ENCODE results near the gene PHF12.

The PHF12 gene

GRCh38 chr17:28871056-28871579, 80.2 kb downstream of the PHF12 start:
- no peak for DNase-seq (ENCODE audit: low read depth)
- no peak overlapping the region for H3K4me3 ChIP-seq (ENCODE audit: low read depth, low read length)
- TF ChIP-seq, protein P1, sequence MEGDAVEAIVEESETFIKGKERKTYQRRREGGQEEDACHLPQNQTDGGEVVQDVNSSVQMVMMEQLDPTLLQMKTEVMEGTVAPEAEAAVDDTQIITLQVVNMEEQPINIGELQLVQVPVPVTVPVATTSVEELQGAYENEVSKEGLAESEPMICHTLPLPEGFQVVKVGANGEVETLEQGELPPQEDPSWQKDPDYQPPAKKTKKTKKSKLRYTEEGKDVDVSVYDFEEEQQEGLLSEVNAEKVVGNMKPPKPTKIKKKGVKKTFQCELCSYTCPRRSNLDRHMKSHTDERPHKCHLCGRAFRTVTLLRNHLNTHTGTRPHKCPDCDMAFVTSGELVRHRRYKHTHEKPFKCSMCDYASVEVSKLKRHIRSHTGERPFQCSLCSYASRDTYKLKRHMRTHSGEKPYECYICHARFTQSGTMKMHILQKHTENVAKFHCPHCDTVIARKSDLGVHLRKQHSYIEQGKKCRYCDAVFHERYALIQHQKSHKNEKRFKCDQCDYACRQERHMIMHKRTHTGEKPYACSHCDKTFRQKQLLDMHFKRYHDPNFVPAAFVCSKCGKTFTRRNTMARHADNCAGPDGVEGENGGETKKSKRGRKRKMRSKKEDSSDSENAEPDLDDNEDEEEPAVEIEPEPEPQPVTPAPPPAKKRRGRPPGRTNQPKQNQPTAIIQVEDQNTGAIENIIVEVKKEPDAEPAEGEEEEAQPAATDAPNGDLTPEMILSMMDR (IDR thresholded peaks at IDR 0.05; ENCODE audit: control insufficient read depth, extremely low read depth, insufficient read depth): no peak

GRCh38 chr17:28867276-28867675, 84.0 kb downstream of the PHF12 start:
- TF ChIP-seq, protein P1 (IDR thresholded peaks at IDR 0.05; ENCODE audit: control insufficient read depth, extremely low read depth, insufficient read depth): no peak
- DNase-seq (ENCODE audit: low read depth): no peak
- H3K4me3 ChIP-seq (ENCODE audit: low read depth, low read length): no peak overlapping the region

- DNase-seq (ENCODE audit: low read depth): no peak
- TF ChIP-seq, protein P1 (IDR thresholded peaks at IDR 0.05; ENCODE audit: control insufficient read depth, extremely low read depth, insufficient read depth): no peak
- H3K4me3 ChIP-seq (ENCODE audit: low read depth, low read length): no peak overlapping the region
These were observed 85.2 kb downstream of the PHF12 start for GRCh38 chr17:28865946-28866752.

GRCh38 chr17:28864991-28865849, 86.1 kb downstream of the PHF12 start:
- DNase-seq (ENCODE audit: low read depth): no peak
- H3K4me3 ChIP-seq (ENCODE audit: low read depth, low read length): no peak overlapping the region
- TF ChIP-seq, protein P1 (IDR thresholded peaks at IDR 0.05; ENCODE audit: control insufficient read depth, extremely low read depth, insufficient read depth): no peak

GRCh38 chr17:28863953-28864352, 87.4 kb downstream of the PHF12 start:
- H3K4me3 ChIP-seq (ENCODE audit: low read depth, low read length): no peak overlapping the region
- DNase-seq (ENCODE audit: low read depth): no peak
- TF ChIP-seq, protein P1 (IDR thresholded peaks at IDR 0.05; ENCODE audit: control insufficient read depth, extremely low read depth, insufficient read depth): no peak

GRCh38 chr17:28862561-28862960, 88.8 kb downstream of the PHF12 start:
- no peak for DNase-seq (ENCODE audit: low read depth)
- H3K4me3 ChIP-seq (ENCODE audit: low read depth, low read length): no peak overlapping the region
- TF ChIP-seq, protein P1 (IDR thresholded peaks at IDR 0.05; ENCODE audit: control insufficient read depth, extremely low read depth, insufficient read depth): no peak
